ENCODE data around the gene SLC38A9. TPM values are rescaled to one million over a fixed set of nuclear protein-coding genes. Genes with fewer than 3 reads are reported as not detected.
A peak's percentile ranks its signal among the peaks of the same experiment; 100 is the strongest.
"Not testable (repeated sequence)": the region's sequence is repeated elsewhere in the genome, so short reads cannot be mapped to it uniquely, and the experiment has no call there.

SLC38A9 gene
- total RNA-seq, 1 donor from 2014 or later: 53.8 TPM

DNA sequence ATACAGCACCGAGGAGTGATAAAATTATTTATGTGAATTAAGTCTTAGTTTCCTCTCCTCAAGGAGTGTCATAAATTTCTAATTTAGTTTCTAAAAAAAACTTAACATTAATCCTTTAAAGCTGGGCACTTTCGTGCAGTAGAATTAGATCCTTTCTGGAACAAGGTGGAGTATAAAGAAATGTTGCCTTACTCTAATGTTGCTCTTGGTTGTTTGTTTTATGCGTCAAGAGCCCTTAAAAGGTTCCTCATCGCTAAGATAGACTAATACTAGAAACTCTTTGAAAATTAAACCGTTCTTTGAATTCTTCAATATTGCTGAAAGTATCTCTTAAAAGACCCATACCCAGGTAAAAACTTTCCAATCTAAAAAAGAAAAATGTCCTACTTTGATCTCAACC, 93.8 kb downstream of the SLC38A9 start:
- no peak for DNase-seq (ENCODE audit: low read depth in 2 of 2)

DNA sequence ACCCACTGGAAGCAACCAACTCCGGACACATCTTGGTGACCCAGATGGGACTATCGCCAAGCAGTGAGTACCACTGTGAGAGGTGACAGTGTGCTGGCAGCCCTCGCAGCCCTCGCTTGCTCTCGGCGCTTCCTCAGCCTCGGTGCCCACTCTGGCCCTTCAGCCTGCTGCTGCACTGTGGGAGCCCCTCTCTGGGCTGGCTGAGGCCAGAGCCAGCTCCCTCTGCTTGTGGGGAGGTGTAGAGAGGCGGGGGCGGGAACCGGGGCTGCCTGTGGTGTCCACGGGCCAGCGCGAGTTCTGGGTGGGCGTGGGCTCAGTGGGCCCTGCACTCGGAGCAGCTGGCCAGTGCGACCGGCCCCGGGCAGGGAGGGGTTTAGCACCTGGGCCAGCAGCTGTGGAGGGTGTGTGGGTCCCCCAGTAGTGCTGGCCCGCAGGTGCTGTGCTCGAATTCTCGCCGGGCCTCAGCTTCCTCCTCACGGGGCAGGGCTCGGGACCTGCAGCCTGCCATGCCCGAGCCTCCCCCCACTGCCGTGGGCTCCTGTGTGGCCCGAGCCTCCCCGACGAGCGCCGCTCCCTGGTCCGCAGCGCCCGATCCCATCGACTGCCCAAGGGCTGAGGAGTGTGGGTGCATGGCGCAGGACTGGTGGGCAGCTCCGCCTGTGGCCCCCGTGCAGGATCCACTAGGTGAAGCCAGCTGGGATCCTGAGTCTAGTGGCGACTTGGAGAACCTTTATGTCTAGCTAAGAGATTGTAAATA, 98.8 kb downstream of the SLC38A9 start:
- no peak for DNase-seq (ENCODE audit: low read depth in 2 of 2)

DNA sequence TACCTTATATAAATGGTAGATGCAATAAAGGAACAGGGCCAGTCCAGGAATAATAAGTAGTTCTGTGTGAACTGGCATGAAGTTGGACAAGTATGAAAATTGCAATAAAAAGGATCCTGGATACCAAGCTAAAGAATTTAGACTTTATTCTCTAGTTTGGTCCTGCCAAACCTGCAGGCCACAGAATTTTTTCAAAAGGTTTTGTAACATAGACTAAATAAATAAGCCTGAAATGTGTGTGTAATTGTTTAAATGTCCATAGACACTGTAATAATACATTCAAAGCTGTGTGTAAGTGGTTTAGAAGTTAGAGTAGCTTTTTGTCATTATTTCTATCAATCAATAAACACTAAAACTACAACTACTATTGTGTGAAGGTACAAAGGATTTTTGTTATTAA, 101.6 kb downstream of the SLC38A9 start:
- DNase-seq (ENCODE audit: low read depth in 2 of 2): no peak

DNA sequence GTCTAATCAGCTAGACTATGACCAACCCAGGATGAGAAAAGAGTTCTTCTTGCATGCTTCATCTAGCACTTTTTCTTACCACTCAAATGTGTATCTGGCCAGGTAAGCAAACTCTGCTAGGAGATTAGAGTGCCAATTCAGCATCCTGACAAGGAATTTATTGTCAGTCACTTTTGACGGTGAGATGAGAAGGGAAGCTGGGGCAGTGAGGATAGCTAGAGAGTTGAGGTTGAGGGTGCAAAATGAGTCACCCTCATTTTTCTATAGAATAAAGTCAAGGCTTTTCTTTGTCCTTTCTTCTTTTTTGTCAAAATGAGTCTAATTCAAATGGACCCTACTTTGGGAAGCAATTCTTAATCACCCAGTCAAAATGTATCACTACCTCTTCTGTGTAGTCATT, 102.7 kb downstream of the SLC38A9 start:
- no peak for DNase-seq (ENCODE audit: low read depth in 2 of 2)

DNA sequence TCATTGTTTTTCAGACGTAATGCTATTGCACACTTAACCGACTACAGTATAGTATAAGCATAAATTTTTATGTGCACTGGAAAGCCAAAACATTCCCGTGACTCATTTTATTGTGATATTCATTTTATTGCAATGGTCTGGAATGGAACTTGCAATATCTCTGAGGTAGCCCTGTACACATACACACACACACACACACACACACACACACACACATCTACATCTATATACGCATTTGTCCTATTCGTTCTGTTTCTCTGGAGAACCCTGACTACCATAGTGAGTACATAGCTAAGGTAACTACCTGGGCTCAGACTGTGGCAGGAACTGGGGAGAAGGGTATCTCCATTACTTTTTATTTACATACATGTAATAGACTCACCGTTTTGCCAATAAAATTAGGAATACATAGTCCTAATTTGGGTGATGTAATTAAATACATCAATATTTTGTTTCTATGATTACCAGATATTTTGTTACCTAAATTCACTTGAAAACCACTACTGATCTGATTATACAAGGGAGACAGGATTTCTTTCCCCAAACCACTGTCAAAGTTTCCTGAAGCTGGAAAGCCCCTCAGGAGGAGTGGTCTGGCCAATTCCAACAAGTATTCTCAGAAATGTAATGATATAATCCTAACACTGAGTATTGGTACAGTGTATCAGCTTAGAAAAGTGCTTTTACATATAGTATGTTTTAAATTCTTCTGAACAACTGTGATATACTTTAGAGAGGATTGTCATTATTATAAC, 103.4 kb downstream of the SLC38A9 start:
- DNase-seq (ENCODE audit: low read depth in 2 of 2): no peak

DNA sequence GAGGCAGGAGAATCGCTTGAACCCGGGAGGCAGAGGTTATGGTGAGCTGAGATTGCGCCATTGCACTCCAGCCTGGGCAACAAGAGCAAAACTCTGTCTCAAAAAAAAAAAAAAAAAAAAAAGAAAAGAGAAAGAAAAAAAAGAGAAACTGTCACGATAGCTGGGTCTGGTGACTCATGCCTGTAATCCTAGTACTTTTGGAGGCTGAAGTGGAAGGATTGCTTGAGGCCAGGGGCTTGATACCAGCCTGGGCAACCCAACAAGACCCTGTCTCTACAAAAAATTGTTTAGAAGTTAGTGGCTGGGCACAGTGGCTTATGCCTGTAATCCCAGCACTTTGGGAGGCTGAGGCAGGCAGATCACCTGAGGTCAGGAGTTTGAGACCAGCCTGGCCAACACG, 104.8 kb downstream of the SLC38A9 start:
- DNase-seq (ENCODE audit: low read depth in 2 of 2): not testable (repeated sequence)

DNA sequence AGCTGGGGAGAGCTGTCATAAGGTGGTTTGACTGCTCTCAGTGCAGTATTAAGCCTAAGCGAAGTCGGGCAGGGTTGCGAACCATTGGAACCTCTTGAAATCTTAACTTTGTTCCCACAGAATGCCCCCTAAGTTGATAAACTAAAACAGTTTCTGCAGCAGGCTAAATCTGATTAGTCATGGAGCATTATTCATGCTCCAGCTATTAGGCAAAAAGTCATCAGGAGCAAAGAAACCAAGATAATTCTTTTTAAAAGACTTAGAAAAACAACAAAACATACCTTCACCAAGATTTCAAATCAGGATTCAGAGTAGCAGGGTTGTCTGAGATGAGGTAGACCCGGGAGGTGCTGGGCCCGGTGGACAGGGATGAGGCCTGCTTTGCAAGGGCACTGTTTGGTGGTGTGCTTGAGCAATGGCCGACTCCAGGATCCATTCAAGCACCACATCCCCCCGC, 107.5 kb downstream of the SLC38A9 start:
- no peak for DNase-seq (ENCODE audit: low read depth in 2 of 2)

DNA sequence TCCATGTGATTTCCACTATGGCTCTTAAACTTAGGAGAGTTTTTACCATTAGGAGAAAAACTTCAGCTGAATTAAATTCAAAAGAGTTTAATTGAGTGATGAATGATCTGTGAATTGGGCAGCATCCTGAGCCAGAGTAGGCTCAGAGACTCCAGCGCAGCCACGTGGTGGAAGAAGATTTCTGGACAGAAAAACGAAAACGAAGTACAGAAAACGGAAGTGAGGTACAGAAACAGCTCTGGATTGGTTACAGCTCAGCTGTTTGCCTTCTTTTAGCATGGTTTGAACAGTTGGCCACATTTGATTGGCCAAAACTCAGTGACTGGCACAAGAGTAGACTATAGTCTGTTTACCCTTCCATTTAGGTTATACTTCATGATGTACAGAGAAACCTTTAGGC, 108.2 kb downstream of the SLC38A9 start:
- DNase-seq (ENCODE audit: low read depth in 2 of 2): peak in 1 of 2 donors; percentile 85

DNA sequence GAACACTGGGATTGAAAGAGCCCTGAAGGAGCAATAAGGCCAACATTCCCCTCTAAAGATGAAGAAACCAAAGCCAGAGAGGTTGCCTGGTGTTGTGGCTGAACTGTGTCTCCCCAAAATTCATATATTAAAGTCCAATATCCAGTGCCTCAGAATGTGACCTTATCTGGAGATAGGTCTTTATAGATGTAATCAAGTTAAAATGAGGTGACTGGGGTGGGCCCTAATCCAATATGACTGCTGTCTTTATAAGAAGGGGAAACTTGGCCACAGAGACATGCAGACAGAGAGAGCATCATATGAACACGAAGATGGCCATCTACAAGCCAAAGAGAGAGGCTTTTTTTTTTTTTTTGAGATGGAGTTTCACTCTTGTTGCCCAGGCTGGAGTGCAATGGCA, 110.5 kb downstream of the SLC38A9 start:
- DNase-seq (ENCODE audit: low read depth in 2 of 2): no peak

DNA sequence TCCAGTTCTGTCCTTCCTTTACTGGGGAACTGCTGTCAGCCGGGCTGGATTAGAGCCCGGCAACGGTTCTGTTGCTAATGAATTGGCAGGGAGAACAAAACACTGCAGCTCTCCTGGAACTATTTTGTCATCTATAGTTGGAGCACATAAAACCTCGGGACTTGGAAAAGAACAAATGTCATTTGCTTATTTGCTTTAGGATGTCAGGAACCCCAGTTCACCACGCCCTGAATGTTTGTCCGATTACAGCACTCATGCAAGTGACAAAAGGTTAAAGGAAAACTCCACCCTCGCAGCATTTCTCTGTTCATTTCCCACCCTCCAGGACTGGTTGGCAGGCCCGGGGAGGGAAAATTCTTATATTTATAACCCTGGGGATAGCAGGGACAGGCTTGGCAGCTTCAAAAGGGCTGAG, 110.9 kb downstream of the SLC38A9 start:
- peak; percentile 83 to 100 for DNase-seq (ENCODE audit: low read depth in 2 of 2)

DNA sequence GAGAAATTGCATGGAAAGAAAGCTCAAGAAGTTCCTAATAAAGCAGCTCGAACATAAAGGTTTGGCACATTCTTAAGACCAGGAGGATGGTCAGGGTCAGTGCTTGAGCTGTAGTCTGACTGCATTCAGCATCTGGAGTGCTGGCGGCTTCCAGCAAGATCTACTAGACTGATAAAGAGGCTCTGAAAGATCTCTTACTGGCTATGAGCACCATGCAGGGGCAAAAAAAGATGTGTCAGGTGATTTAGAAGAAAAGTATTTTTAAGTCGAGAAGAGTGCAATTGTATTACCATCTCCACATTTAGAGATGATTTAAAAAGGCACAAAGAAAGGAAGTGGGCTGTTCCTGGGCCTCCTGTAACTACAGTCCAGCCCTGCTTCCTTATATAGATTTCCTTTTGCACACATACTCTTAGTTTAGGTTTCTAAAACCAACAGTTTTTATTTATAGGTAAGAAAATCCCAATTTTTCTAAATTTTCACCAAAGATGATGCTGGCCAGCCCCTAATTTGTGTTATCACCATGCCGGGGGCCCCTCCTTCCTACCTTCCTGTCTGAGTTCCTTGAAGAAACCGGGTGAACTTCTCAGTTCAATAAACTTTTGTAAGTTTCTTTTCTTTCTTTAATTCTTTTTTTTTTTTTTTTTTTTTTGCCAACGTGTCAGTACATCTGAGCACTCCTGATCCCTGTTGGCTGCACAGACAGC, 111.5 kb downstream of the SLC38A9 start:
- DNase-seq (ENCODE audit: low read depth in 2 of 2): peak; percentile 66 to 69

DNA sequence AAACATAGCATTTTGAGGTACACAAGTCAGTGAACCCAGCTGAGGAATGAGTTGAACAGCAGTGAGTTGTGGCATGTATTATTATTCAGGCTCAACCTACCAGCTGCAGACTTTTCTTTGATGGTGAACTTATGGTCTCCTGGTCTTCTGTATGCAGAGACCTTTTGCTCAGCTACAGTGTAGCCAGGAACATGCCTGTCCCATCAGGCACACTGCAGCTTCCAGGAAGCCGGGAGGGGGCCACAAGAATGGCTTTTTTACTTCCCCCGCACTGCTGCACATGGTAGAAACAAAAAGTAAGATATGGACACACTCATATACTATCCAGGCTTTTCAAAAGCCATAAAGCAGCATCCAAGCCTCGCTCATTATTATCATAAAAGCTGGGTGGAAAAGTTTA, 112.0 kb downstream of the SLC38A9 start:
- DNase-seq (ENCODE audit: low read depth in 2 of 2): peak in 1 of 2 donors; percentile 66

DNA sequence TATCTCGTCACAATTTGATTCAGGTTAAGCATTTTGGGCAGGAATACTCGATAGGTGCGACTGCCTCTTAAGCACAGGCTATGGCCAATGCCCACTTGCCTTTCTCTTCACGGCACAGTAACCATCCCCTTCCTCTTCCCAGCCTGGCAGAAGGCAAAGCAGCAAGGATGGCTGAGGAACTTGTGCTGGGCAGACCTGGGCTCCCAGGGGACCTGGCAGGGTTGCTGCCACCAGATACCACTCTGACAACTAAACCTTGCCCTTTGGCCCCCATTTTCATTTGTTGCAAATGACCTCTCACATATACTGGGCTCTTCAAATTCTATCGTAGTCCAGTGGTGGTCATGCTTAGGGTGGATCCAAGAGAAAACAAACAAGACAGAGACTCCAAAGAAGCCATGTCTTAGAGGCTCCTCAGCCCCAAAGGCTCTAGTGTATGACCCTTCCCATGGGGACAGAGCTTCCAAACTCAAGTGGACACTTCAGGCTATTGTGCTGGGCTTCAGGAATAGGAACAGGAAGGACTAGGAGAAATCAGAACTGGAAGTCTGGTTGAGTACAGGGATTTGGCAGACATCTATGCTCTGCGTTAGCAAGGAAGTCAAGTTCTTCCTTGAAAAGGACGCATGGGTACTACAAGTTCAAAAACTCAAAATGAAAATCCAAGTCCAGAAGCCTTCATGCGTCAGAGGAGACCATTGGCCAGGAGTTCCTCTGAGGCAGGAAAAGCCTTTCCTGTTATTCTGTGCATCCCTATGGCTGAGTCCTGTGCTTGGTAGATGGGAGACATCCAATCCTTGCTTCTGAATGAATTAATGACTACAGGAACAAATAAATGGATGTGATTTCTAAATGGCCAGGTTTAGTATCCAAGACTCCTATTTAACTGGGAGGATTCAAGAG, 112.7 kb downstream of the SLC38A9 start:
- DNase-seq (ENCODE audit: low read depth in 2 of 2): peak; percentile 86 to 93

DNA sequence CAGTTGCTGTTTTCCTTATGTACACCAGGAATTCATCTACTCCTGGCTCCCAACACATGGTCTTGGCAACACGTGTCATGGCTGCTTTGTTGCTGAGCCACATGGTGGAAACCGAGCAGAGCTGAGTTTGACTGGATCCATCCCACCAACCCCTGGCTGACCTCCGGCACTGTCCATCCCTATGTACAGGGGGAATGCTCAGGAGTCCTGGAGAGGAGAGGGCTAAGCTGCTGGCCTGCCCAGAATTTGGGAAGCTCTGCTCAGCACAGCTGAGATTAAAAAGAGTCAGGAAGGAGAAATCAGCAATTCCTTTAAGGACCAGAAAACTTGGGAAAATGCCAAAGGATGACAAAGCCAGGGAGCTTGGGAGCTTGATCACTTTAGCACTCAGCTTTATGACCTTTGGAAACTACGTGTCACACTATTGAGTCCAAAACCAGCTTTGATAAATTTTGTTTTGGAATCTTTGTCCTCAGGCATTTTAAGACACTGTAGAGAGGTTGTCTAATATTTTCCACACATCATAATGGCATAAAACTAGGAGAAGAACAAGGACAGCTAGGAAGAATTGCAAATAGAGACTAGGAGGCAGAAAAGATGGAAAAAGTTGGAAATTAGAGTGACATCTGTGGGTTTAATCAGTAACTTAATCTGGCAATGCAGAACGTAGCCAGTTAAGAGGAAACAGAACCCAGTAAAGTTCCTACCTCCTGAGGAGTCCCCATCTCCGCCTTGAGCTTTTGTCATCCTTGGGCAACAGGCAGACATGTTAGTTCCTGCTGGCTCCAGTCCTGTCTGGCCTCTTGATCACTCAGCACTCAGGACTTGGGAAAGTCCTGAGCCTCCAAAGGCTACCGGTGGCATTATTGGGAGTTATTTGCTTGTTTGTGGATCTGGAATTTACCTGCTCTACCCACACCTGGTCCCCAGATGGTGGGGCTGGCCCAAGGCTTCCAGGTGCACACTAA, 114.8 kb downstream of the SLC38A9 start:
- peak; percentile 52 to 78 for DNase-seq (ENCODE audit: low read depth in 2 of 2)

DNA sequence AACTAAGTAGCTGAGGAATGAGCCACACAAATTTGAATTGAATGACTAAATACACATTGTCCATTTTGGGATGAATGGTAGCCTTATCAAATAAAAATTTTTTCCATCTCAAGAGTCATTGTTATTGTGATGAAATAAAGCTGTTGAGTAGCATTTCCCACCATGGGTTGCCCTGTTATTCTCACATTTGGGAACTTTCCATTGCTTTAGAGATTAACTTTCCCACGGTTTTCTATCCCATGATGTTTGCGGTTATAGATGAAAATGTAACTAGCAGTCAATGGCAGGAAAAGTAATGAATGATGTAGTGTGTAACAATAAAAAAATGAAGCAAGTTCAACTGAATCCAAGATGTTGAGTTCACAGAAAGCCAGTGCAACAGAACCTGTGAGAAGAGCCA, 117.5 kb downstream of the SLC38A9 start:
- DNase-seq (ENCODE audit: low read depth in 2 of 2): peak in 1 of 2 donors; percentile 94

DNA sequence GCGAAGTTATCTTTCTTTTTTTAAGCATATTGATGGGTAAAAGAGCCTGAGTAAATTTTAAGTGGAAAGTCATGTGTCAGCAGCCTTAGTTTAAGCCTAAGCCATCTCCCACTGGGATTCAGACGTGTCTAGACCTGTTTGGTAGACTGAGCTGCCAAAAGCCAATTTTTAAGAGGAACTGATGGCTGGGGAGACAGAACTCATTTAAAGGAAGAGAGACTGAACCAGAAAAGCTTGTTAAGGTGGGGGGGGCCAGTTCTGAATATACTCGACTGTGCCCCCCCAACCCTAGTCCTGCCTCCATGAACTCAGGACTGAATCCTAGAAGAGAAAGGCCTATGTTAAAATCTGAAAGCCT, 119.0 kb downstream of the SLC38A9 start:
- DNase-seq (ENCODE audit: low read depth in 2 of 2): no peak

DNA sequence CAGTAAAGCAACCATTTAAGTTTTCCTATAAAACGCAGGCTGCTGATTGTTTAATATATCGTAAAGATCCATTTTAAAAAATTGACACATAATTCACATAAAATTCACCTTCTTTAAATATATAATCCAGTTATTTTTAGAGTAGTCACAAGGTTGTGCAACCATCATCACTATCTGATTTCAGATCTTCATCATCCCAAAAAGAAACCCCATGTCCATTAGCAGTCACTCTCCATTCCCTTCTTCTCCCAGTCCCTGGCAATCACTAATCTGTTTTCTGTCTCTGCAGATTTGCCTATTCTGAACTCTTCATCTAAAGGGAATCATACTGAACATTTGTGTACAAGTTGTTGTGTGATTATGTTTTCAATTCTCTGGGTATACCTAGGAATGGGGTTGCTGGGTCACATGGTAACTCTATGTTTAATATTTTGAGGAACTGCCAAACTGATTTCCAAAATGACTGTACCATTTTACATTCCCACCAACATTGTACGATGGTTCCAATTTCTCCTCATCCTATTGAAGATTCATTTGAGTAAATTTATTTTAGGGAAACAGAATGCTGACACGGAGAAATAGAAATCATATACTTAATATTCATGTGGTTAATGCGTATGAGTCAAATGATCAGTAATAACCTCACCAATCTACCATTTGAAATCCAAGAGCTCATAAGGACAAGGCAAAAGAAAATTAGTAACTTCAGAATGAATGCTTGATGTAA, 119.6 kb downstream of the SLC38A9 start:
- DNase-seq (ENCODE audit: low read depth in 2 of 2): no peak

DNA sequence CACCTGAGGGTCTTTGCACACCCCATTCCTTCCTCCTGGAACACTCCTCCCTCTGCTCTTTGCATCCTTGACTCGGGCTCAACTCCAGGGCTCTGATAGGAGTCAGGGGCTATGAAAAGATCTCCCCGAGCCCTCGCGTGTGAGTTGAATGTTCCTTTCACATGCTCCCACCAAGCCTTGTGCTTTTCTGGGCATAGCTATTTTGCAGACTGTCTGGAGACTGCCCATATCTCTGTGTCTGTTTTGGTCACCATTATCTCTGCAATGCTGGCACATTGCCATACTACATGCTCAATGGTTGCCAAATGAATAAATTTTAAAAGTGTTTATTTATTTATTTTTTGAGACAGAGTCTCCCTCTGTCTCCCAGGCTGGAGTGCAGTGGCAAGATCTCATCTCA, 120.4 kb downstream of the SLC38A9 start:
- DNase-seq (ENCODE audit: low read depth in 2 of 2): peak in 1 of 2 donors; percentile 47

DNA sequence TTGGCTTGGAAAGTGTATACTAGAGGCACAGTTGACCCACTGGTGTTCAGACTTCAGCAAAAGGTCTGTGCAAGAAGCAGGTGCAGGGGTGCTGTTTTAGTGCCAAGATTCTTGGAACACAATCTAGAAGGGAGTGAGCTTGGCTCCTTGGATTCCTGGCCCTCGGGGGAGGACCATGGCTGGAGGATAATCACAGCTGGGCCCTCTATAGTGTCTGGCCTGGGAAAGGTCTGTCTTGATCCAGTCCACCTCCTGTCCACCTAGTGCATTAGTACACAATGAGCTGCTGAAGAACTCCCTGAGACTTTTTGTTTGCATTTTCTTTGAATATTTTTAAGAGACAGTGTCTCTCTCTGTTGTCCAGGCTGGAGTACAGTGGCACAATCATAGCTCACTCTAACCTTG, 126.9 kb downstream of the SLC38A9 start:
- no peak for DNase-seq (ENCODE audit: low read depth in 2 of 2)

All from lung microvascular endothelial cell (primary cell).